SK-N-SH treated with all-trans-retinoic acid at 6 μM for 48 hours (cell line): Measurements from ENCODE around the gene DSEL.

ENCODE experiments used
- CSDC2 ChIP-seq: fragments of 250-450 bp; sonication (Bioruptor Pico); IDR thresholded peaks from 2 replicates; pipeline ENCODE4 v1.5.0; 2020; ENCODE audit warnings: mild to moderate bottlenecking, moderate library complexity
- ESRRG ChIP-seq: fragments of 250-450 bp; sonication (Bioruptor Pico); IDR thresholded peaks from 2 replicates; pipeline ENCODE4 v1.6.1; 2021; ENCODE audit warnings: mild to moderate bottlenecking
- GLIS3 ChIP-seq: fragments of 250-450 bp; sonication (Bioruptor Pico); IDR thresholded peaks from 2 replicates; pipeline ENCODE4 v1.5.0; 2020; ENCODE audit warnings: mild to moderate bottlenecking, moderate library complexity
- SNAI2 ChIP-seq: fragments of 250-450 bp; sonication (Bioruptor Pico); IDR thresholded peaks from 2 replicates; pipeline ENCODE4 v1.5.0; 2020; ENCODE audit warnings: mild to moderate bottlenecking, moderate library complexity
- ZC3H10 ChIP-seq: fragments of 250-450 bp; sonication (Bioruptor Pico); IDR thresholded peaks from 2 replicates; pipeline ENCODE4 v1.5.1; 2021; ENCODE audit warnings: mild to moderate bottlenecking, moderate library complexity
- TF ChIP-seq, protein P1 (sequence below): fragments of 250-450 bp; sonication (Bioruptor Pico); IDR thresholded peaks from 2 replicates; pipeline ENCODE4 v1.8.0; 2021; ENCODE audit warnings: low read depth, mild to moderate bottlenecking, moderate library complexity, borderline replicate concordance
- TF ChIP-seq, protein P2 (sequence below): fragments of 250-450 bp; sonication (Bioruptor Pico); IDR thresholded peaks from 2 replicates; pipeline ENCODE4 v1.8.0; 2020; ENCODE audit warnings: mild to moderate bottlenecking, moderate library complexity, borderline replicate concordance

DNA sequence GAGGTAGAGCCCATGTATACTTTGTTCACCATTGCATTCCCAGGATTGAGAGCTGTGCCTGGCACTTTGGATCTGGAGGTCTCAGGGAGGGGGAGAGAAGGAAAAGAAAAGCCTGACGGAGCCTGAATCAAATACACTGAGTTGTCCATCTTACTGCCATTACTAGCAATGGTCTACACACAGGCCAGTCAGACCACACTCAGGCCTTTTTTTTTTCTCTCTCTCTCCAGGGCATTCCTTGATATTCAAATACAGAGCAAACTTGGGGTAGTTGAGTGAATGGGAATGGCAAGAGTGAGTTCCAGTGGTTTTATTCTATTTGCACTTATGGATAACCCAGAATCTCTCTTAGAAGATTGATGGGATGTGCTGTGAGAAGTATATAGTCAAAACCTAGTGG, 11.8 kb downstream of the DSEL start:
- TF ChIP-seq ZC3H10 (CRISPR knock-in tag) (no peak), SNAI2 (no peak), CSDC2 (CRISPR knock-in tag) (no peak), GLIS3 (CRISPR knock-in tag) (no peak), ESRRG (CRISPR knock-in tag) (no peak)
- TF ChIP-seq, protein P1, sequence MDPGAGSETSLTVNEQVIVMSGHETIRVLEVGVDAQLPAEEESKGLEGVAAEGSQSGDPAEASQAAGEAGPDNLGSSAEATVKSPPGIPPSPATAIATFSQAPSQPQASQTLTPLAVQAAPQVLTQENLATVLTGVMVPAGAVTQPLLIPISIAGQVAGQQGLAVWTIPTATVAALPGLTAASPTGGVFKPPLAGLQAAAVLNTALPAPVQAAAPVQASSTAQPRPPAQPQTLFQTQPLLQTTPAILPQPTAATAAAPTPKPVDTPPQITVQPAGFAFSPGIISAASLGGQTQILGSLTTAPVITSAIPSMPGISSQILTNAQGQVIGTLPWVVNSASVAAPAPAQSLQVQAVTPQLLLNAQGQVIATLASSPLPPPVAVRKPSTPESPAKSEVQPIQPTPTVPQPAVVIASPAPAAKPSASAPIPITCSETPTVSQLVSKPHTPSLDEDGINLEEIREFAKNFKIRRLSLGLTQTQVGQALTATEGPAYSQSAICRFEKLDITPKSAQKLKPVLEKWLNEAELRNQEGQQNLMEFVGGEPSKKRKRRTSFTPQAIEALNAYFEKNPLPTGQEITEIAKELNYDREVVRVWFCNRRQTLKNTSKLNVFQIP = no peak
- TF ChIP-seq, protein P2, sequence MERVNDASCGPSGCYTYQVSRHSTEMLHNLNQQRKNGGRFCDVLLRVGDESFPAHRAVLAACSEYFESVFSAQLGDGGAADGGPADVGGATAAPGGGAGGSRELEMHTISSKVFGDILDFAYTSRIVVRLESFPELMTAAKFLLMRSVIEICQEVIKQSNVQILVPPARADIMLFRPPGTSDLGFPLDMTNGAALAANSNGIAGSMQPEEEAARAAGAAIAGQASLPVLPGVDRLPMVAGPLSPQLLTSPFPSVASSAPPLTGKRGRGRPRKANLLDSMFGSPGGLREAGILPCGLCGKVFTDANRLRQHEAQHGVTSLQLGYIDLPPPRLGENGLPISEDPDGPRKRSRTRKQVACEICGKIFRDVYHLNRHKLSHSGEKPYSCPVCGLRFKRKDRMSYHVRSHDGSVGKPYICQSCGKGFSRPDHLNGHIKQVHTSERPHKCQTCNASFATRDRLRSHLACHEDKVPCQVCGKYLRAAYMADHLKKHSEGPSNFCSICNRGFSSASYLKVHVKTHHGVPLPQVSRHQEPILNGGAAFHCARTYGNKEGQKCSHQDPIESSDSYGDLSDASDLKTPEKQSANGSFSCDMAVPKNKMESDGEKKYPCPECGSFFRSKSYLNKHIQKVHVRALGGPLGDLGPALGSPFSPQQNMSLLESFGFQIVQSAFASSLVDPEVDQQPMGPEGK (CRISPR knock-in tag) = no peak
